Islet precursor cell (in vitro differentiated cells): ENCODE measurements around the gene AKAIN1.
A peak's percentile ranks its signal among the peaks of the same experiment; 100 is the strongest.

Source experiments
- DNase-seq: peaks from one replicate; pipeline ENCODE4 v3.0.0-alpha.2; 2018

Gene AKAIN1

GRCh38 chr18:5197032-5197434, at the start of gene AKAIN1:
Gene AKAIN1 (minus strand): TSS chr18:5197257. CDS start chr18:5197053, 204 bp downstream.
- peak; percentile 89 for DNase-seq

- DNase-seq, result no peak
These were observed 47.9 kb upstream of the AKAIN1 start for GRCh38 chr18:5244941-5245340.

GRCh38 chr18:5239447-5239846, 42.4 kb upstream of the AKAIN1 start:
- no peak for DNase-seq

DNA sequence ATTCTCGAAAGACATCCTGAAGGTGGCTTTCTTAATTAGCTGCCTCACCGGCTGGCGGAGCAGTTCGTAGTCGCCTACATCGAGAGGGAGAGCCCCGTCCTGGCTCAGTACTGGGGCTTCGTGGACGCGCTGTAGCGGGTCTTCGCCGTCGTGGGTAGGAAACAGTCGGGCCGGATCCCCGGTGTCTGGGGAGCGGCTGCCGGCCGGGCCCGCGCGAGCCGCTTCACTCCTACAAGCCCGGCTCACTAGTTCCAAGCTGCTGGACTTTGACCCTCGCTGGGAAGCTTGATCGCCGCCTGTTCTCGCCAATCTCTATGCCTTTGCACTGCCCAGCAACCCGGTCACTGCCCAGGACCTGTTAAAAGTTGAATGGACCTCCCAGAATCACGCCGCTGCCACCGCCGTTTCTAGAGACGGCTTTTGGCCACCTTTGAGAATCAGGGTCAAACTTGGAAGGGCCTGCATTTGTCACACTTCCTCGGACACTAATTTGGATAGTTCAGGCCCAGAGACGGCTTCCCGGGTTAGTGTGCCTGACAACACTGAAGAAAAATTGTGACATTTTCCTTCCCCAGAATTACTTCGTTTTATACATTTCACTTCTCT, 41.4 kb upstream of the AKAIN1 start:
- DNase-seq, result peak; percentile 69

DNA sequence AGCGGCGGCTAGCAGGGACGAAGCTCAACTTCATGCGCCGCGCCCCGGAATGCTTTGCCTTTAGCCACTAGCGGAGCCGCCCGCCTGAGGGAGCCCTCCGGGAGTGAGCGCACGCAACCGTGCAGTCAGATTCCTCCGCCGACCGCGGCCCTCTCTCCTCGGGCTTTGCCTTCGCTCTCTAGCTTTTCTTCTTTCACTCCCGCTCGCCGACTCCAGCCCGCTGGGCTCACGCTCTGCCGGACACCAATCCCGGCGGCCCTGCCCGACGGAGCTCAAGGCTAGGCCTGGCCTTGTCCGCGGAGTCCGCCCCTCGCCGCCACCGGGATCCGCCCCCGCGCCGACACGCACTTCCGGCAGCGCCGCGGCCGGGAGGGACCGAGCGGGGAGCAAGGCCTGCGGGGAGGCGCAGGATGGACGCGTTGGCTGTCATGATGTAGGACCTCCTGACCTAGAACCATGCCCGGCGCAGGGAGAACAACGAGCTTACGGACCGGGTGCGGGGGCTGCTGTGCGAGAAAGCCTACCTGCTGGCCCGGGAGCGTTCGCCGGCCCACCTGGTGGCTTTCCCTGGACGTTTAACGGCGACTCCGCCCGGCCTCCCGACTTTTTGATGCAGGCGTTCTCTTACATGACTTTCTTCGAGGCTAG, 40.8 kb upstream of the AKAIN1 start:
- DNase-seq, result peak; percentile 95

DNA sequence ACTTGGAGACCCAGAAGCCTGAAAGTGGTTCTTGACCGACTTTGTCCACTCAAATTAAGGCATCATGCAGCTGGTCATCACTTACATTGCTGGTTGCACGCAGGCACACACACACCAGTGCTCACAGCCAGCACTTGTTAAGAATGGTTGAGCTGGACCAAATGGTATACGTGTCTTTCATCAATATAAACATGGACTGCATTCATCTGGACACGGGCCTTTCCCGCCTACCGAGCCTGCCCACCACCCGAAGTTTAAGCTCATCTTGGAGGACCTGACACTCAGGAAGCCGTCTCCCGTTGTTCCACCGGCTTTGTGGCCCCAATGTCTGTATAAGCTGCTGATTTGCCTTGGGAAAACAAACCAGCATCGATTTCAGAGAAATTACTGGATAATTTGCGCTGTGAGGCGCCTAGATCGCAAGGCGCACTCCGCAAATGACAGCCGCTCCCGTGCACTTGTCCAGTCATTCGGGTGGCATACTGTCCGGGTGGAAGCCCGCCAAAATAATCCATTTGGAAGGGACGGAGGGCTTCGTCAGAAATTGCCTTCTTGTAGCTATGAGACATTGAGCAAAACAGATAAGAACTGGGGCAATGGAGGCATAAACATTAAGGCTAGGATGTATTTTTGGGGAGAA, 40.1 kb upstream of the AKAIN1 start:
- no peak for DNase-seq

GRCh38 chr18:5214583-5215351, 17.7 kb upstream of the AKAIN1 start:
- no peak for DNase-seq

GRCh38 chr18:5207471-5208150, 10.6 kb upstream of the AKAIN1 start:
- DNase-seq, result peak; percentile 66

DNA sequence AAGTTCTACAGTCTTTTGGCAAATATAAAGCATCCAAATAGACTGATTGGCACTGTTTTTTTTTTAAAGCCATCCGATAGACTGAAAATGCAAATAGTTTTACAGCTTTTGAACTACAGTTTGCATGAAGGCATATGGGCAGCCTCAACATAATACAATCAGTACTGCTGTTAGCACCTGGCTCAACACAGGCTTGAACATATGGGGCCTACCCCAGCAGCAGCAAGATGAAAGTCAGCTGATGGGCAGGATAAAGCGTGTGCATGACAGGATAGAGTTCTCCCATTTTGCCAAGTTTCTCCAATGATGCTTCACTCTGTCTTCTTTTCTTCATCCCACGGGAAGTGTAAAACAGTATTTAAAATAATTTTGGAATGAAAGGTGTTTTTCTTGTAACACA, 1.3 kb upstream of the AKAIN1 start:
- no peak for DNase-seq

DNA sequence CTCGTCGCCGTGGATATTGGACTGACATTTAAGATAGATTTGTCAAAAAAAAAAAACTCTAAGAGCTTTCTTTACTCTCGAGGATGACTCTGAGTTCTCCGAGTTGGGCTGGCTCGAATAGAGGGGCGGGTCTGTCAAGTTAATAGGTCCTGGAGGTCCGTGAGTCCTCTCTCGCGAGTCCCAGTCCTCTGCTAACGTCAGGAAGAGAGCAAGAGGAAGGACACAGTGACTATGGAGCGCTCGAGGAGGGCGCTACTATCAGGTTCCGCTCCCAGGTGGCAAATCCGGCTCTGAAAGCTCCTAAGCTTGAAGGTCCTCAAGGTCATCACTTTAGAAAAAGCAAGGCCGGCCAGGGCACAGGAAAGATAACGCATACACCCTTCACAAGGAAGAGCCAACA, 404 bp upstream of the AKAIN1 start:
- DNase-seq, result no peak

GRCh38 chr18:5196253-5197031, 615 bp downstream of the AKAIN1 start:
- DNase-seq, result no peak

DNA sequence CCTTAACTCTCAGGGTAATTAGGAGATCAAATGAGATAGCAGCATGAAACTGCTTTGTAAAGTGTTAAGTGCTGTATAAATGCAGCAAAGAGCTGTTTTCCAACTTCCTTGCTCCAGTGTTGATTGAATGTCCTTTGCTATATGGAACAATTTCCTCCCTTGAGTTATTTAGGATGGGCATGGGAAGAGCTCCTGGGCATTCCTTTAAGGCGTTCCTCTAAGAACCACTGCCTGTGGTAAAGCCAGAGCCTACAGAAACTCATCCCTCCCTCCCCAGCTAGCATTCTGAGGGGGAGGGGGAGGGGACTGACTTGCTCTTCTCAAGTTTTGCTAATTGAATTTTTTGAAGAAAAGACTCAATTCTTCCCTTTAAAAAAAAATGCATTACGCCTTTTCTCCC, 1.4 kb downstream of the AKAIN1 start:
- DNase-seq, result no peak

GRCh38 chr18:5180254-5180653, 16.8 kb downstream of the AKAIN1 start:
- DNase-seq, result no peak

DNA sequence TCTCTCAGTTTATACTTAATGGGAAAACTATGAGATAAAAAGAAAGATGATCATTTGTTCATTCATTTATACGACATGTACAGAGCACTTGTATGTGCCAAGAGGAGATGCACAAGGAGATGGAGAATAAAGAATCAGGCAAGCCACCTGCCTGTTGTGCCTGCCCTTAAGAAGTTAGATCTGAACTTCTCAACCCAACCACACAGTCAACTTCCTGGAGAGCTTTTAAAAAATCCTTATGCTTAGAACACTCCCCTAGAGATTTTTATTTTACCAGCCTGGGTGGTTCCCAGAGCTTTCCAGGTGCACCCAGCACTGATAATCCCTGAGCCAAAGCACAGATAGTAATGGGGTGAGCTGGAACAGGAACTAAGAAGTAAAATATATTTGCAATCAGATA, 18.5 kb downstream of the AKAIN1 start:
- no peak for DNase-seq

DNA sequence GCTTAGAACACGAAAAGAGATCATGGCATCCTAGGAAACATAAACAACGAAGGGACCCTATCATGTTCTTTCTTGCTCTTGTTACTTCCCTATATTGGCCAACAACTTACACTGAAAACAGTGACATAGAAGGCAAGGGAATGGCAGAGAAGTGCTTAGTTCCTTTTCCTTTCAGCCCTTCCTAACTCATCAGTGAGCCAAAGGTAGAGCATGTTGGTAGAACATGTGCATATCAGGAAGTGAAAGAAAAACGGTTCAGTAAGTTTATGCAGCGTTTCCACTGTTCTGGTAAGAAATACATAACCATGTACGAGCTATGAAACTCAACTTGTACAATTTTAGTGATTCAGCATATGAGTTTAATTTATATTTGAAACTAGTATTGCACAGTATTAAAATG, 21.7 kb downstream of the AKAIN1 start:
- no peak for DNase-seq

GRCh38 chr18:5173646-5174045, 23.4 kb downstream of the AKAIN1 start:
- no peak for DNase-seq

DNA sequence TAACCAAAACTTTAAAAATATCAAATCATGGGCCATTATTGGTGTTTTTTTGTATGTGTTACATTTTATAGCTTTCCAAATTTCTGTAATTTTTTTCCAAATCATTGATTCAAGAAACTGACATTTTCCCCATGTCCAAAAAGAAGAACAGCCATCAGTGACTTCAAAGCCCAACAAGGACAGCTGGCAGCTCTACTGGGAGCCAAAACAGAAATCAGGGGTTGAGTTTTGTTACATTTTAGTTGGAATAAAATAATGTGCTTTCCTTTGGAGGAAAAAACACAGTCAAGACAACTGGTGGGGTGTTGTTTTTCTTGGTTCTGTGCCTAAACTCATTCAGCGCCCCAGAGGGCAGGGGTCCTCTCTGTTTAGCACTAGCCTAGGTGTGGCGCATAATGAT, 23.8 kb downstream of the AKAIN1 start:
- no peak for DNase-seq

GRCh38 chr18:5167831-5168230, 29.2 kb downstream of the AKAIN1 start:
- no peak for DNase-seq

- no peak for DNase-seq
These were observed 30.3 kb downstream of the AKAIN1 start for GRCh38 chr18:5166606-5167280.

DNA sequence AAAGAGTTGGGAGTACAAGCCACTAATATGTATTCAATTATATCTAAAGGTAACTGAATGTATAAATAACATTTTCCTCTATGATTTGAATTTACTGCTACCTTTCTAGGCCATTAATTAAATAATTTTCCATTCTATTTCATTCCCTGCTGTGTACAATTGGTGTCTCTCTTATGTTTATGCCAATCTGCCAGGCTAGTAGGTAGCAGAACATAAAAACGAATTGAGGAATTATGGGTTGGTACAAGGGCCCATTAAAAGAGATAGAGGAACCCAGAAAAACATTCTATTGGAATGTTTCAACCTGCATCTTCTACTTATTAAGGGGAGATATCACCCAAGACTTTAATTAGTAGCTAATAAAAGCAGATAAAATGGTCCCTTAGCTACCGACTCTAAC, 32.2 kb downstream of the AKAIN1 start:
- DNase-seq, result no peak

DNA sequence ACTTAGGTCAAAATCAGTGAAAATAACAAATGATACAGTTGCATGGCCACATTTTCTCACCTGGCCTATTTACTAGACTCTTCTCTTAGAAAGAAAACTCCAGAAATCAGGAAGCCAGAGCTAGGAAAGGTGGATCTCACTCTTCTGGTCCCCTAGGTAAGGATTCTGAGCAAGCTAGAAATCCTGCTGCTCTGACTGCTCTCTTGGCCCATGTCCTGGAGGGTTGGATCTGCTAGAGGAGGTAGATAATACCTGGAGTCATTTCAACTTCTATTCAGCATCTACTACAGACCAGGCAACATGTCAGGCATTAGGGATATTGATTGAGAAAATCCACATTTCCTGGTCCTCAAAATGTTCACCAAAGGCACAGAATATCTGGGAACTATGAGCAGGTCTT, 34.9 kb downstream of the AKAIN1 start:
- no peak for DNase-seq

DNA sequence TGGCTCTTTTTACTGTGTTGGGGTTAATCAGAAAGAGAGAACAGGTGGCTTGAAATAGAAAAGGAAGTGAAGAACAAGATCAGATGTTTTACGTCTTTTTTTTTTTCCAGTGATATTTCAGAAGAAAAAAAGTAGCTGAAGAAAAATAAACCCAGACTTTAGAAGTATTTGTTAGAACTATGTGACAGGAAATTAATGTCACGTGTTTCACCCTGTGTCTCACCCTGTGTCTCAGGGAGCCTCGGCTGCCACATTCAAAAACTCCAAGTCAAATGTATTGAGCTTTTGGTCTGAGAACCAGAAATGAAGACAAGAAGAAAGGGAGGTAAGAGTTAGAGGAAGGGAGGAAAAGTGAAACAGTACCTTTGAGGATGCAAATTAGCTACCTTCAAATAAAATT, 38.0 kb downstream of the AKAIN1 start:
- DNase-seq, result no peak
